Motor neuron (in vitro differentiated cells): ENCODE measurements around the gene LIMK2. TPM values are rescaled to one million over a fixed set of nuclear protein-coding genes. Genes with fewer than 3 reads are reported as not detected.
"Not testable (repeated sequence)": the region's sequence is repeated elsewhere in the genome, so short reads cannot be mapped to it uniquely, and the experiment has no call there.

ENCODE experiments used
- ATAC-seq, 8 experiments: fragments of 200-7000 bp; cut with Tn5 transposase; replicated peaks in 6 of 8; 2 replicates each; pipeline ENCODE4 v1.8.0; 2021; ENCODE audit warnings: mild to moderate bottlenecking in 8 of 8, moderate library complexity in 8 of 8
- H3K27ac ChIP-seq, 2 donors: fragments of 250-450 bp; sonication (Bioruptor Pico); 2 replicates each; pipeline ENCODE4 v1.9.0; 2021; ENCODE audit warnings: antibody characterized with exemption in 2 of 2, mild to moderate bottlenecking in 2 of 2, moderate library complexity in 1 of 2
- H3K4me1 ChIP-seq, 2 donors: fragments of 250-450 bp; sonication (Bioruptor Pico); replicated peaks in 1 of 2; 2 replicates each; pipeline ENCODE4 v1.6.1; 2021; ENCODE audit warnings: antibody characterized with exemption in 2 of 2, mild to moderate bottlenecking in 2 of 2, moderate library complexity in 1 of 2
- H3K4me3 ChIP-seq, 5 donors: fragments of 250-450 bp; sonication (Bioruptor Pico); 2 replicates each; pipeline ENCODE4 v1.9.0; 2021; ENCODE audit warnings: antibody characterized with exemption in 5 of 5, mild to moderate bottlenecking in 5 of 5, moderate library complexity in 4 of 5
- WGBS, 10 experiments: fragments of 450-650 bp; shearing (Covaris generic); methylation state at CpG; one replicate each; pipeline ENCODE4 v1.0.0; 2022; 5-methylcytosine and 5-hydroxymethylcytosine counted together
- in situ Hi-C, 9 experiments: fragments of 400-800 bp; cut with MboI; loops; one replicate each; pipeline ENCODE4 v1.15.0; 2021; ENCODE audit warnings: low sequenced_read_pairs in 9 of 9, low pct_unique_long_range_greater_than_20kb in 2 of 9; ENCODE audit not compliant: unreplicated experiment in 9 of 9
- total RNA-seq, 8 experiments: library from RNA; unstranded; fragments of 300-600 nt; gene quantifications; 2 replicates each; pipeline versions ENCODE4 v1.2.3 to v1.2.4, GENCODE V29; 2022

Gene LIMK2
- total RNA-seq, 8 experiments from 2014 or later = 10.1 to 58.5 (median 26.3) TPM

DNA sequence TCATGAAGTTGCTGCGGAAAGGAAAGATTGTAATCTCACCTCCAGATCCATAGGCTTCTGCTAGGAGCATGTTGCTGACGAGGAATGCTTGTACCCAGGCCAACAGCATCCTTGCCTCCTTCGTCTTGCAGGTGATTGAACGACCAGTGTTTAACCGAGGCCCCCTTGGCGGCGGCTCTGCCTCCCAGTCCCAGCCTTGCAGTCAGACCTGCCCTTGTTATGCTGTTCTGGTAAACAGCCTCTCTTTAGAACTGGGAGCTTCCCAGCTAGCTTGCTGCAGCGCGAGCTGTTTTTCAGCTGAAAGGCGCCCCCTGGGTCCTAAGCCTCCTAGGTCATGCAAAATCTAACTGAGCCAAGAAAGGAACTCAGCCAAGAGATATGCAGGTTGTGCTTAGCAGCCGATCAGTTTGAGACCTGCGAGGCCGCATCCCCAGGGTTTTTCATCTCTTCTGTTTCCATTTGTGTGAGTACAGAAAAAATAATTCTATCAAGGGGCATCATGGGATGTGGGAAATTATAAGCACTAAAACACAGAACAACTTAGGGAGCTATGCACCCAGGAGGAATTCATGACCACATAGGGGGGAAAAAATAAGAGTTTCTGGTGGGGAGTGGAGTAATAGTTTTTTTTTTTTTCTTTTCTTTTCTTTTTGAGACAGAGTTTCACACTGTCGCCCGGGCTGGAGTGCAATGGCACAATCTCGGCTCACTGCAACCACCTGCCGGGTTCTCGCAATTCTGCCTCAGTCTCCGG is 80.3 kb downstream of the LIMK2 start, which contains the start of gene PIK3IP1:
TSS of gene PIK3IP1 (minus strand) at position 253 of the 754 bp plus-strand sequence. CDS start at position 109, 144 bp downstream.
- peak; percentile 49 to 69 (median 60) for ATAC-seq
- WGBS, 10 experiments = 5 to 60% (median 32%) methylated on average over 3 to 18 of the region's 19 CpGs
- peaks cover 2 to 4% of the 10 kb centered on the region in 2 donors for H3K4me1 ChIP-seq
- peak within 1 kb of the TSS; percentile 36 to 50 (median 49) for H3K4me3 ChIP-seq
- no peak within 1 kb of the TSS for H3K27ac ChIP-seq
- in situ Hi-C loops = no loop called here

- no peak overlapping the region for H3K4me3 ChIP-seq
- H3K27ac ChIP-seq = no peak overlapping the region
- in situ Hi-C loops = no loop called here
- H3K4me1 ChIP-seq = no peaks in the 10 kb centered on the region
- 76 to 100% (median 91%) methylated on average over 1 to 3 of the region's 3 CpGs for WGBS, 10 experiments
- ATAC-seq = no peak
These were observed 83.3 kb downstream of the LIMK2 start for GRCh38 chr22:31295360-31295759.

DNA sequence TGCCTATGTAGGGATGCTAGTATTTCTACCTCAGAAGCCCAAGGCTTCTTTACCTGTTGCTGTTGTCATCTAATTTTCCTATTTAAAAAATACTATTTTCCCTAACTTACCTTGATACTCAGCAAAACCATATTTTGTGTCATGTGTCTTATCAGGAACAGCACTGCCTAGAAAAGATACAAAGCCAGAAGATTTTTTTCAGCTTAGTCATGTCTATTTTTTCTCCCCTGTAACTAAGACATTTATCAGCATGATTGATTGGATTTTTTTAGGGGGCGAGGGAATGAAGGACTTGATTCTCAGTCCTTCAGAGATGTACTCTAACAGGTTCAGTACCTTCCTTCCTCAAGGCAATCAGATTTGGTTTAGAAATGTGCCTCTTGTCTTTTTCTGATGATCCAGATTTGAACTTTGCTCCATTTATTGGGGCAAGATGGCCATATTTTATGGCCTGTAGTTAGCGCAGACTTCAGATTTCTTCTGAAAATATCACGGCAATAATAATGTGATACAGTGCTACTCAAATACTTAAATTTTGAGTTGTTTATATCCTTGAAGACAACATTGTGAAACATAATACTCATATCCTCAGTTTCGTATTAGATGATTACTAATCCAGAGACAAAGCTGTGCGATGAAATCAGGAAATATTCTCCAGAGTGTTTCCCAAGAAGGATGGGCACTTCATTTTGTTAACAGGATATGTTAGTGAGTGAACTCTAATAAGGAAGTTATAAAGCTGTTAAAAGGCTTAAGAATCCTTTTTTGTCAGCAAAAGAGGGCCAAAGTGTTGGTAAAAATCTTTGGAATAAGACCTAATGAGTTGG is 83.9 kb downstream of the LIMK2 start:
- H3K27ac ChIP-seq = no peak overlapping the region
- in situ Hi-C loops = no loop called here
- no peak for ATAC-seq
- WGBS, 10 experiments = 20 to 100% (median 82%) methylated on average over 2 to 5 of the region's 5 CpGs; no CpG with 5 or more reads in 1 of the 10 experiments
- no peak overlapping the region for H3K4me3 ChIP-seq
- no peaks in the 10 kb centered on the region for H3K4me1 ChIP-seq

- no peak overlapping the region for H3K27ac ChIP-seq
- in situ Hi-C loops = no loop called here
- no peak overlapping the region for H3K4me3 ChIP-seq
- H3K4me1 ChIP-seq = no peaks in the 10 kb centered on the region
- ATAC-seq = no peak
- WGBS, 10 experiments = 20 to 100% (median 82%) methylated on average over 1 to 3 of the region's 3 CpGs; no CpG with 5 or more reads in 1 of the 10 experiments
These were observed 88.8 kb downstream of the LIMK2 start for GRCh38 chr22:31300896-31301295.

DNA sequence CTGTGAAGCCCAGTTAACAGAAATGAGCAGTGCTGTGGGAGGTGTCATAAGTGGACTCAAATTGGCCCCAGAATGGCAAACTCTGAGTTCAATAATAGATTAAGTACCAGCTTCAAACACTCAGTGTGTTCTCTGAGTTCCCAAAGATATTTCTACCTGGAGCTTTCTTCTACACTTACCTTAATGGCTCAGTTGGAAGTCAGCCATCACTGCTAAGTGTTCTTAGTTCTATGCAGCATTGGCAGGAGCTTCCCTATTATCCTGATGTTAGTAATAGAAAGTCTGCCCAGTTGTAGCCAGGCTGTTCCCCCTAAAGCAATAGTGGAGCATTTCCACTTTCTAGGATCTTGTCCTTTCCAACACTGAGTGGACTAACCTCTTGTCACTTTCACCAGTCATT is 89.9 kb downstream of the LIMK2 start:
- in situ Hi-C loops = no loop called here
- no peak overlapping the region for H3K27ac ChIP-seq
- no peak overlapping the region for H3K4me3 ChIP-seq
- ATAC-seq = no peak
- H3K4me1 ChIP-seq = no peaks in the 10 kb centered on the region

DNA sequence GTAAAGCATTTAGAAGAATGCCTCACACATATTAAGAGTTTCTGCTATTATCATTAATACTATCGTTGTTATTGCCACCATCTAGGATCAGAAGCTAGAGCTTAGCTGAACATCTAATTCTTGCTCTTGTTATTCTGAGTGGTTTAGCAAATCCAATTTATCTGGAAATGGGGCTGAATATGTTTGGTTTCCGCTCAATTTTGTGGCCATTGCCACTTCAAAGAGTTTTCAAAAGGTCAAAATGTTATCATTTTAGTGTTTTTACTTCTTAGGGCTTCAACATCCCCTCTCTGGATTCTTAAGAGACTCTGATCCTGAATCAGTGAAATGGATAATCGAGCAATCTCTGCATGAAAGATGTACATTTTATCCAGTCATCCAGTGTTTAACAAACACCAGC is 90.4 kb downstream of the LIMK2 start:
- no peak for ATAC-seq
- no peaks in the 10 kb centered on the region for H3K4me1 ChIP-seq
- no peak overlapping the region for H3K27ac ChIP-seq
- no peak overlapping the region for H3K4me3 ChIP-seq
- in situ Hi-C loops = no loop called here
- 53 to 88% (median 77%) methylated on average over 1 to 3 of the region's 3 CpGs; no CpG with 5 or more reads in 2 of the 10 experiments for WGBS, 10 experiments

DNA sequence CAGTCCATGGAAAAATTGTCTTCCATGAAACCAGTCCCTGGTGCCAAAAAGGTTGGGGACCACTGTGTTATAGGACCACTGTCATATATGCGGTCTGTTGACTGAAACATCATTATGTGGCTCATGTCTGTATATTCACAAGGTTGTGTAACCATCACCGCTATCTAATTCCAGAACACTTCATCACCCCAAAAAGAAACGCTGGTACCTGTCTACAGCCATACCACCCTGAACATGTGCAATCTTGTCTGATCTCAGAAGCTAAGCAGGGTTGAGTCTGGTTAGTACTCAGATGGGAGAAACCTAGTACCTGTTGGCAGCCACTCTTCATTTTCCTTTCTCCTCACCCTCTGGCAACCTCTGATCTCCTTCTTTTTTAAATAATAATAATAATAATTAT is 93.1 kb downstream of the LIMK2 start:
- WGBS, 10 experiments = 80 to 100% (median 100%) methylated on average over 1 to 2 of the region's 3 CpGs; no CpG with 5 or more reads in 2 of the 10 experiments
- Histone ChIP-seq H3K4me3 (no peak overlapping the region), H3K4me1 (no peaks in the 10 kb centered on the region), H3K27ac (no peak overlapping the region)
- no peak for ATAC-seq
- in situ Hi-C loops = no loop called here

GRCh38 chr22:31308181-31308580 is 96.1 kb downstream of the LIMK2 start:
- in situ Hi-C loops = no loop called here
- Histone ChIP-seq H3K4me3 (no peak overlapping the region), H3K27ac (no peak overlapping the region), H3K4me1 (no peaks in the 10 kb centered on the region)
- no peak for ATAC-seq

DNA sequence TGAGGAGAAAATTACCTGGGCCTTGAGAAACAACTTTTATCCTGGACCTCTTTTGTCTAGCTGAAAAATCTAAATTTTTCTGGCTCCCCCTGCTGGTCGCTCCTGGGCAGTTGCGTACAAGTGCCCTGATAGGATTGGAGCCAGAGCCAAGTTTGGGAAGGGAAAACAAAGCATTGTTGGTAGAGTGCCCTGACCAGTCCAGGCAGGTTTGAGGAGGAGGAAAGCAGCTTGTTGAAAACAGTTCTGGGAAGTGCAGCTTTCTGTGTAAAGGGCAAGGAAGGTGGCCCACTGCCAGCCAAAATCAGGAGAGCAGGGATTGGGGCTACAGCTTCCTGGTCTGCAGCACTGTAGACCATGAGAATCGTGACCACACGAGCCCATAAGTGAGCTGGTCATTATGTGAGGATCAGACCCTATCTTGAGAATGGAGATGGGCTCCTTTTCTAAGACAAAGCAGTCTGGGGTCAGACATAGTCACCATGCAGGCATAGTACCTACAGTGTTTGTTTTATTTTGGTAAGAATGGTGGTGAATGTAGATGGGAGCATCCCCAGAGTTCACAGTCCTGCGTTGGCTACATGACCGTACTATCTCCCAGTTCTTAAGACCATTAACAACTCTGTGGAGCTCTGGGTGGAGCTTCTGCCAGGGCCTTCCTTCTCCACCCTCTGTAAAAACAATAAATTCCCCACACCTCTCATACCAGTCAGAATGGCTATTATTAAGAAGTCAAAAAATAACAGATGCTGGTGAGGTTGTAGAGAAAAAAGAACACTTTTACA is 101.5 kb downstream of the LIMK2 start:
- ATAC-seq = peak in 7 of 8 experiments; percentile 47 to 96 (median 86)
- Histone ChIP-seq H3K4me1 (no peaks in the 10 kb centered on the region), H3K4me3 (no peak overlapping the region), H3K27ac (no peak overlapping the region)
- in situ Hi-C loops = no loop called here
- 31 to 100% (median 37%) methylated on average over 1 to 6 of the region's 6 CpGs; no CpG with 5 or more reads in 4 of the 10 experiments for WGBS, 10 experiments

- ATAC-seq, in situ Hi-C loops: not testable (repeated sequence)
These were observed 102.1 kb downstream of the LIMK2 start for GRCh38 chr22:31314220-31314619.

DNA sequence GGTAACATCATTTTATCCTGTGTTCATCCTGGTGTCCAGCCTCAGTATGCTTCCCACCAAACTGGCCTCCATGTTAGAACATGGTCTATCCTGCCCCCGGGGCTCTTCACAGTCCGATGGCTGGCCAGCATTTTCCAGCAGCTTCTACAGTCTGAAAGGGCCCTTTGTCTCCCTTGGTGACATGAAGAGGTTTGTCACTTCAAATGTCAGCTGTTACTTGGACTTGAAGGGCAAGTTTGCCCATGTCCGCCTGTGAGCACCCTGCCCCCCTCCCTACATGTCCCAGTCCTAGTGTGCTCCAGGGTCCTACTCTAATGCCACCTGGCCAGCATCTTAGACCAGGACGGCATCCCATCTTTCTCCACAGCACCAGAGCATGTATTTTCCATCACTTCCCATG is 109.3 kb downstream of the LIMK2 start:
- Histone ChIP-seq H3K4me3 (no peak overlapping the region), H3K4me1 (no peaks in the 10 kb centered on the region), H3K27ac (no peak overlapping the region)
- in situ Hi-C loops = no loop called here
- WGBS, 10 experiments = 43 to 100% (median 82%) methylated on average over 1 to 3 of the region's 4 CpGs; no CpG with 5 or more reads in 2 of the 10 experiments
- ATAC-seq = no peak

More at GRCh38 chr22:31314220-31314619, 102.1 kb downstream of the LIMK2 start:
- not testable (repeated sequence) for H3K4me3 ChIP-seq, H3K4me1 ChIP-seq, H3K27ac ChIP-seq
- WGBS, 10 experiments = 75 to 100% (median 100%) methylated on average over 1 of the region's 1 CpG; no CpG with 5 or more reads in 5 of the 10 experiments

GRCh38 chr22:31323578-31324550 is 111.8 kb downstream of the LIMK2 start:
- no peak overlapping the region for H3K4me3 ChIP-seq
- no peak for ATAC-seq
- no peaks in the 10 kb centered on the region for H3K4me1 ChIP-seq
- 80 to 100% (median 93%) methylated on average over 1 to 6 of the region's 8 CpGs; no CpG with 5 or more reads in 2 of the 10 experiments for WGBS, 10 experiments
- H3K27ac ChIP-seq = no peak overlapping the region
- in situ Hi-C loops = no loop called here
